ENCODE measurements around the gene AQR. TPM values are rescaled to one million over a fixed set of nuclear protein-coding genes. Genes with fewer than 3 reads are reported as not detected.
"Not testable (repeated sequence)": the region's sequence is repeated elsewhere in the genome, so short reads cannot be mapped to it uniquely, and the experiment has no call there.

The AQR gene
- total and polyA plus RNA-seq, 7 experiments from 2014 or later = 12.7 to 43.5 (median 39.7) TPM

DNA sequence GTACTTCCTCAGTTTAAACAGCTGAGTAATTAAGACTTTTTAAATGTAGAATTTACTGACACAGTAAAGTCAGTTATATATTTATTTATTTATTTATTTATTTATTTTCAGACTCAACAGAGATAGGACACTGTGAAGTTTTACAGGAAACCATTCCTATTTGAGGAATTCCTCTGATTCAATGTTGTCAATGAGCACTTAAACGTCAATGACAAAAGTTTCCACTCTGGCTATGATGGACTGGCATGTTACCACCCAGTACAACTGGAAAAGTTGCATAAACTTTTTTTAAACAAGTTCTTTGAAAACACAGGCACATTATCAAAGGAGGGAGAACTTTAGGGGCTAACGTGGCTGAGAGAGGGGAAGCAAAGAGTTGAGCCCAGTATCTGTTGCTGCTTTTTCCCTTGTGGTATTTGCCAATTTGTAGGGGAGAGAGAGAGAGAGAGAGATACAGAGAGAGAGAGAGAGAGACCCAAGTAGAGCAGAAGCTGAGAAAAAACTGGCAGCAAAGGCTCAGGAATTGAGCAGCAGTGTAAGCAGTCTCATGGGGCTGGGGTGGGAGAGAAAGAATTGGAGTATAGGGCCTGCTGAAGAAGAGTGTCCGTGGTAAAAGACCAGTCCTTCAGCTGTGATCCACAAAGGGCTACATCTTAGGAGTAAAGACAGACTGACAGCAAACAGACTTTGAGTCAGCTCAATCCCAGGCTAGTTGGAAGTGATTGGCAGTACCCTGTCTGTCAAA, 155.9 kb downstream of the AQR start:
- DNase-seq (no peak), ATAC-seq (no peak)
- intact Hi-C loops (cut with micrococcal nuclease) = no loop called here
- ChIA-PET CTCF (no interaction called here), POLR2A (no interaction called here)
- Histone ChIP-seq H3K36me3 (ENCODE audit: control insufficient read depth in 2 of 3, insufficient read depth in 3 of 3, low read length in 3 of 3) (no peaks in the 10 kb centered on the region), H3K4me1 (ENCODE audit: control insufficient read depth in 2 of 2, insufficient read depth in 2 of 2, low read length in 2 of 2) (no peaks in the 10 kb centered on the region), H3K27me3 (ENCODE audit: control insufficient read depth in 2 of 2, insufficient read depth in 2 of 2, low read length in 2 of 2) (no peaks in the 10 kb centered on the region), H3K27ac (ENCODE audit: low read depth, low read length) (no peak overlapping the region), H3K9me3 (ENCODE audit: control insufficient read depth in 2 of 3, low read length in 3 of 3) (no peaks in the 10 kb centered on the region), H3K4me3 (ENCODE audit: low read length) (no peak overlapping the region)
- Mint-ChIP-seq H3K27me3 (peaks cover 26 to 53% (median 38%) of the 10 kb centered on the region in 5 donors), H3K9me3 (peaks cover 0 to 5% (median 0%) of the 10 kb centered on the region in 11 donors), H3K27ac (no peak overlapping the region), H3K4me1 (no peaks in the 10 kb centered on the region), H3K4me3 (no peak overlapping the region), H3K36me3 (no peaks in the 10 kb centered on the region)

DNA sequence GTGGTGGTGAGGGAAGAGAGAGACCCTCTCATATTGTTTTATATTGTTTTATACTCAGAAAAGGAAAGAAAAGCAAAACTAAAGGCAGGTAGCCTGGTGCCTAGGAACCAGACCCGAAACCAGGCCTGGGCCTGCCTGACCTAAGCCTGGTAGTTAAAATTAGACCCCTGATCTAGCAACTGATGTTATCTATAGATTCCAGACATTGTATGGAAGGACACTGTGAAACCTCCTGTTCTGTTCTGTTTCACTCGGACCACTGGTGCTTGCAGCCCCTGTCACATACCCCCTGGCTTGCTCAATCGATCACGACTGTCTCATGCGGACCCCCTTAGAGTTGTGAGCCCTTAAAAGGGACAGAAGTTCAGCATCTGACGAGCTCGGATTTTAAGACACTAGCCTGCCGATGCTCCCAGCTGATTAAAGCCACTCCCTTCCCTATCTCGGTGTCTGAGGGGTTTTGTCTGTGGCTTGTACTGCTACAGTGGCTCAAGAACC, 156.6 kb downstream of the AQR start:
- H3K36me3 Mint-ChIP-seq; H3K9me3 Mint-ChIP-seq; H3K27ac ChIP-seq (ENCODE audit: low read depth, low read length); H3K4me3 ChIP-seq (ENCODE audit: low read length); ATAC-seq; intact Hi-C loops (cut with micrococcal nuclease); H3K4me1 Mint-ChIP-seq; H3K27me3 ChIP-seq (ENCODE audit: control insufficient read depth in 2 of 2, insufficient read depth in 2 of 2, low read length in 2 of 2); H3K27ac Mint-ChIP-seq; H3K36me3 ChIP-seq (ENCODE audit: control insufficient read depth in 2 of 3, insufficient read depth in 3 of 3, low read length in 3 of 3); POLR2A ChIA-PET; DNase-seq; H3K4me1 ChIP-seq (ENCODE audit: control insufficient read depth in 2 of 2, insufficient read depth in 2 of 2, low read length in 2 of 2); H3K9me3 ChIP-seq (ENCODE audit: control insufficient read depth in 2 of 3, low read length in 3 of 3); H3K4me3 Mint-ChIP-seq; CTCF ChIA-PET: not testable (repeated sequence)
- H3K27me3 Mint-ChIP-seq = peaks cover 30 to 60% (median 38%) of the 10 kb centered on the region in 5 donors

DNA sequence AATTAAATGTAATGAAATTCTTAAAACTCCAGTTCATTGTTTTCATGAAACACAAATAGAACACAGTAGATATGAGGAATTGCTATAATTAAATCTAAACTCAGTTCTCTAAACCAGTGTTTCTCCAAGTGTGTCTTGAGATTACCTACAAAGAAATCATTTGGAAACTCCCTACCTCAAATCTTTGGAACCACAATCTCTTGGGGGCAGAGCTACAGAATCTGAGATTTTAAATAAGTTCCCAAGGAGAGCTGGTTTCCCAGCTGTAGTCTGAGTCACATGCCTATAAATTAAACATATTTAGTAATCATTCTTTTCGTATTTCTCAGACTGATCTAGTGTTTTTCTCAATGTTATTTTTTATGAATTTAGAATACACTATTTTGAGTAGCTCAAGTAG, 157.2 kb downstream of the AQR start:
- POLR2A ChIA-PET = no interaction called here
- Mint-ChIP-seq H3K27me3 (peaks cover 30 to 57% (median 38%) of the 10 kb centered on the region in 5 donors), H3K4me1 (no peaks in the 10 kb centered on the region), H3K9me3 (peaks cover 0 to 8% (median 0%) of the 10 kb centered on the region in 11 donors), H3K4me3 (no peak overlapping the region), H3K36me3 (no peaks in the 10 kb centered on the region), H3K27ac (no peak overlapping the region)
- Histone ChIP-seq H3K27me3 (ENCODE audit: control insufficient read depth in 2 of 2, insufficient read depth in 2 of 2, low read length in 2 of 2) (no peaks in the 10 kb centered on the region), H3K4me1 (ENCODE audit: control insufficient read depth in 2 of 2, insufficient read depth in 2 of 2, low read length in 2 of 2) (no peaks in the 10 kb centered on the region), H3K9me3 (ENCODE audit: control insufficient read depth in 2 of 3, low read length in 3 of 3) (no peaks in the 10 kb centered on the region), H3K36me3 (ENCODE audit: control insufficient read depth in 2 of 3, insufficient read depth in 3 of 3, low read length in 3 of 3) (no peaks in the 10 kb centered on the region), H3K27ac (ENCODE audit: low read depth, low read length) (no peak overlapping the region), H3K4me3 (ENCODE audit: low read length) (no peak overlapping the region)
- CTCF ChIA-PET = no interaction called here
- intact Hi-C loops (cut with micrococcal nuclease) = no loop called here
- no peak for DNase-seq
- no peak for ATAC-seq

DNA sequence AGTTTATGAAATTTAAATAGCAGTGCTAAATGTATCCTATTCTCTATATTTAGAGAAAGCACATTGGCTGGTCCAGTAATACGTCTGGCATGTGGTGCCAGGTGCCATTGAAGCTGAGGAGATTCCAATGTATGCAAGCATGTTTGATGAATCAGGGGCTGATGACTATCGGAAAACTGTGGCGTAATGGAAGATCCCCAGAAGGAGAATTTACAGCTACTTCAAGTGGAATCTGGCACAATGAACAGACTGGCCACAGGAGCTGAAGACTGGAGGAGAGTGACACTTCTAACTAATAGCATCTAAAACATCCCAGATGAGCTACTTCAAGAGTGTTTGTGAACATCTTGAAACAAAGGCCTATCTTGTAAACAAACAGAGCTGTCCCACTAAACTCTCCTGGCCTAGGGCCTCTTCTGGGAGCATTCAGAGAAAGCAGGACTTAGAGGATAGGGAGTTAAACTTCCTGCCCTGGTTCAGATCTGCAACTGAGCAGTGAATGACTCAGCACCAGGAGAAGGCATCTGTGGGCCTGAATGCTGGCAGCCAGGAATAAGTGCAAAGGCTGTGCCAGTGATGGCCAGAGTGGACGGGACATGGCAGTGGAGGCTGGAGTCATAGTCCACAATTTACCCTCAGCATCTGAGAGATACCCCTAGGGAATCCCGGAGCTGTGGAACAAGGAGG, 159.0 kb downstream of the AQR start:
- Histone ChIP-seq H3K4me3 (ENCODE audit: low read length) (no peak overlapping the region), H3K36me3 (ENCODE audit: control insufficient read depth in 2 of 3, insufficient read depth in 3 of 3, low read length in 3 of 3) (no peaks in the 10 kb centered on the region), H3K27ac (ENCODE audit: low read depth, low read length) (no peak overlapping the region), H3K27me3 (ENCODE audit: control insufficient read depth in 2 of 2, insufficient read depth in 2 of 2, low read length in 2 of 2) (no peaks in the 10 kb centered on the region), H3K9me3 (ENCODE audit: control insufficient read depth in 2 of 3, low read length in 3 of 3) (no peaks in the 10 kb centered on the region), H3K4me1 (ENCODE audit: control insufficient read depth in 2 of 2, insufficient read depth in 2 of 2, low read length in 2 of 2) (no peaks in the 10 kb centered on the region)
- no peaks in the 10 kb centered on the region for H3K4me1 Mint-ChIP-seq
- H3K9me3 Mint-ChIP-seq = peaks cover 0 to 18% (median 0%) of the 10 kb centered on the region in 11 donors
- POLR2A ChIA-PET = no interaction called here
- CTCF ChIA-PET = no interaction called here
- DNase-seq (no peak), ATAC-seq (no peak)
- no peaks in the 10 kb centered on the region for H3K36me3 Mint-ChIP-seq
- H3K4me3 Mint-ChIP-seq = no peak overlapping the region
- peaks cover 29 to 69% (median 44%) of the 10 kb centered on the region in 5 donors for H3K27me3 Mint-ChIP-seq
- intact Hi-C loops (cut with micrococcal nuclease) = no loop called here
- no peak overlapping the region for H3K27ac Mint-ChIP-seq

DNA sequence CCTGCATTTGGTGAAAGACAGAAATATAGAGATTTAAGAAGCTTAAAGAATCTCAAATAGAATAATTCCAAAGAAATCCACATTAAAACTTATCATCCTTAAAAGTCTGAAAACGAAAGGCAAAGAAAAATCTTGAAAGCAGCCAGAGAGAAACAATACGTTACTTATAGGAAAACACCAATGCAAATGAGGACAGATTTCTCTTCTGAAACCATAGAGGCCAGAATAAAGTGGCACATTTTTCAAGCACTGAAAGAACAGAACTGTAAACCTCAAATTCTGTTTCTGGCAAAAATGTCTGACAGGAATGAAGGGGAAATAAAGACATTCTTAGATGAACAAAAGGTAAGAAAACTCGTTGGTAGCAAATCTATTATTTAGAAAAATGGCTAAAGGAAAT, 160.4 kb downstream of the AQR start:
- POLR2A ChIA-PET = no interaction called here
- ATAC-seq (no peak), DNase-seq (no peak)
- no peaks in the 10 kb centered on the region for H3K36me3 ChIP-seq (ENCODE audit: control insufficient read depth in 2 of 3, insufficient read depth in 3 of 3, low read length in 3 of 3)
- no peaks in the 10 kb centered on the region for H3K36me3 Mint-ChIP-seq
- H3K4me3 ChIP-seq (ENCODE audit: low read length) = no peak overlapping the region
- H3K9me3 Mint-ChIP-seq = peaks cover 0 to 18% (median 0%) of the 10 kb centered on the region in 11 donors
- H3K27ac ChIP-seq (ENCODE audit: low read depth, low read length) = no peak overlapping the region
- CTCF ChIA-PET = no interaction called here
- intact Hi-C loops (cut with micrococcal nuclease) = no loop called here
- no peaks in the 10 kb centered on the region for H3K4me1 Mint-ChIP-seq
- H3K27me3 Mint-ChIP-seq = peaks cover 26 to 68% (median 48%) of the 10 kb centered on the region in 5 donors
- no peaks in the 10 kb centered on the region for H3K27me3 ChIP-seq (ENCODE audit: control insufficient read depth in 2 of 2, insufficient read depth in 2 of 2, low read length in 2 of 2)
- H3K27ac Mint-ChIP-seq = no peak overlapping the region
- no peaks in the 10 kb centered on the region for H3K9me3 ChIP-seq (ENCODE audit: control insufficient read depth in 2 of 3, low read length in 3 of 3)
- no peak overlapping the region for H3K4me3 Mint-ChIP-seq
- H3K4me1 ChIP-seq (ENCODE audit: control insufficient read depth in 2 of 2, insufficient read depth in 2 of 2, low read length in 2 of 2) = no peaks in the 10 kb centered on the region

DNA sequence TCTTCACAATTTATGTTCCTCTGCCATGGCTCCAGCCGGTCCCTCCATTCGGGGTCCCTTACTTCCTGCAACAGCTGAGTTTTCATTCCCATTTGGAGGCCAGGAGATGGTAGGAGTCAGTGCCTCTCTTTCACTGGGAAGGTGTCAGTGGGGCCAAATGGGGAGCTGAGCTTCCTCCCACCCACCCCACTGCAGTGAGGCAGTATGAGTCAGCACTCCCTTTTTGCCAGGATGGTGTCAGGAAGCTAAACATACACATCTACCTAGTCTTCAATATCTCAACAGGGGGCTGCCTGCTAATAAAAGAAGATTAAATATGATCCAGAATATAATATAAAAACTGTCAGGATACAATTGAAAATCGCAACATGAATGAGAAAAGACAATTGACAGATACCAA, 161.5 kb downstream of the AQR start:
- no peak overlapping the region for H3K4me3 ChIP-seq (ENCODE audit: low read length)
- Mint-ChIP-seq H3K9me3 (peaks cover 0 to 18% (median 0%) of the 10 kb centered on the region in 11 donors), H3K4me1 (no peaks in the 10 kb centered on the region), H3K27ac (no peak overlapping the region), H3K4me3 (no peak overlapping the region), H3K27me3 (peaks cover 28 to 58% (median 45%) of the 10 kb centered on the region in 5 donors), H3K36me3 (no peaks in the 10 kb centered on the region)
- no peaks in the 10 kb centered on the region for H3K27me3 ChIP-seq (ENCODE audit: control insufficient read depth in 2 of 2, insufficient read depth in 2 of 2, low read length in 2 of 2)
- no peaks in the 10 kb centered on the region for H3K36me3 ChIP-seq (ENCODE audit: control insufficient read depth in 2 of 3, insufficient read depth in 3 of 3, low read length in 3 of 3)
- POLR2A ChIA-PET = no interaction called here
- no peaks in the 10 kb centered on the region for H3K9me3 ChIP-seq (ENCODE audit: control insufficient read depth in 2 of 3, low read length in 3 of 3)
- no peak overlapping the region for H3K27ac ChIP-seq (ENCODE audit: low read depth, low read length)
- ATAC-seq (no peak), DNase-seq (no peak)
- intact Hi-C loops (cut with micrococcal nuclease) = no loop called here
- H3K4me1 ChIP-seq (ENCODE audit: control insufficient read depth in 2 of 2, insufficient read depth in 2 of 2, low read length in 2 of 2) = no peaks in the 10 kb centered on the region
- CTCF ChIA-PET = no interaction called here

DNA sequence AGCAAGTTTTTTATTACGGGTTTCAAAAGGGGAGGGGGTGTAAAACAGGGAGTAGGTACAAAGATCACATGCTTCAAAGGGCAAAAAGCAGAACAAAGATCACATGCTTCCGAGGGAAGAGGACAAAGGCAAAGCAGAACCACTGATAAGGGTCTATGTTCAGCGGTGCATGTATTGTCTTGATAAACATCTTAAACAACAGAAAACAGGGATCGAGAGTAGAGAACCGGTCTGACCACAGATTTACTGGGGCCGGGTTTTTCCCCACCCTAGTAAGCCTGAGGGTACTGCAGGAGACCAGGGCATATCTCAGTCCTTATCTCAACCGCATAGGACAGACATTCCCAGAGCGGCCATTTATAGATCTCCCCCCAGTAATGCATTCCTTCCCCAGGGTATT, 162.3 kb downstream of the AQR start:
- H3K27ac Mint-ChIP-seq; H3K27ac ChIP-seq (ENCODE audit: low read depth, low read length); CTCF ChIA-PET; H3K4me1 Mint-ChIP-seq; intact Hi-C loops (cut with micrococcal nuclease); H3K9me3 ChIP-seq (ENCODE audit: control insufficient read depth in 2 of 3, low read length in 3 of 3); POLR2A ChIA-PET; H3K36me3 ChIP-seq (ENCODE audit: control insufficient read depth in 2 of 3, insufficient read depth in 3 of 3, low read length in 3 of 3); H3K27me3 ChIP-seq (ENCODE audit: control insufficient read depth in 2 of 2, insufficient read depth in 2 of 2, low read length in 2 of 2); H3K4me1 ChIP-seq (ENCODE audit: control insufficient read depth in 2 of 2, insufficient read depth in 2 of 2, low read length in 2 of 2); ATAC-seq; H3K4me3 ChIP-seq (ENCODE audit: low read length); H3K4me3 Mint-ChIP-seq; DNase-seq; H3K36me3 Mint-ChIP-seq: not testable (repeated sequence)
- peaks cover 26 to 57% (median 41%) of the 10 kb centered on the region in 5 donors for H3K27me3 Mint-ChIP-seq
- peaks cover 0 to 18% (median 0%) of the 10 kb centered on the region in 11 donors for H3K9me3 Mint-ChIP-seq

All from naive thymus-derived CD4-positive, alpha-beta T cell (primary cell).